HG03520 (cell line): ENCODE results near the gene NKX1-2.

Experiments used
- ATAC-seq: cut with Tn5 transposase; IDR thresholded peaks from one replicate; pipeline ENCODE4 v1.9.1; 2021; ENCODE audit warnings: mild to moderate bottlenecking, moderate library complexity; ENCODE audit not compliant: unreplicated experiment

NKX1-2 gene

DNA sequence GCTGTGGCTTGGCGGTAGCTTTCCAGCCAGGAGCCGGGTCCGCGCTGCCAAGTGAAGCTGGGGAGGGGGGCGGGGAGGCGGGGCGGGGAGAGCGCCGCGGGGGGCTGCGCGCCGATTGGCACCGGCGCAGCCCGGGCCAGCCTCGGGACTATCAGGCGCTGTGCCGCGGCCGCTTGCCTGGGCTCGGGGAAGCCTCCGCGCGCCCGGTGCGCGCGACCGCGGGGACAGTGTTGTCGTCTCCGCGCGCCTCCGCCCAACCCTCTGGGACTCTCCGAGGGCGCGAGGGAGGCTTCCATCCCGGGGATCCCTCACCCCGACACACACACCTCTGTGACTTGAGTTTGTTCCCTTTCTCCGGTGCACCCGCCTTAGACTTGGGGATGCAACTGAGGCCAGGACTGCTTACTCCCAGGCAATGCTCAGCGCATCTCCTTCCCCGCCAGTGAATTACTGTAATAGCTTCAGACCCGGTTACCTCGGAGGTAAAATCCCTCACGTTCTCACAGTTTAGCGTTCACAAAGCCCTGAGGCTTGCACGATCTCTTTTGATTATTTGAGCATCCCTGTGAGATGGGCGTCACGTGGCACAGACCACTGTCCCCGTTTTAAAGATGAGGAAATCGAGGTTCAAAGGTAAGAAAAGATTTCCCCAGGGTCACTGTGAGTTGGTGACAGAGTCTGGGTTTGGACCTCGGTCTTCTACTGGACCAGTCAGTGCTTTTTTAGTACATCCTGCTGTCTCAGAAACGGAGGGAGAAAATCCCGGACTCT is at the start of gene NKX1-2:
Gene NKX1-2, minus strand, starts transcription at position 24 of the 771 bp plus-strand sequence. CDS start 92 bp downstream, outside the sequence.
- ATAC-seq: no peak

DNA sequence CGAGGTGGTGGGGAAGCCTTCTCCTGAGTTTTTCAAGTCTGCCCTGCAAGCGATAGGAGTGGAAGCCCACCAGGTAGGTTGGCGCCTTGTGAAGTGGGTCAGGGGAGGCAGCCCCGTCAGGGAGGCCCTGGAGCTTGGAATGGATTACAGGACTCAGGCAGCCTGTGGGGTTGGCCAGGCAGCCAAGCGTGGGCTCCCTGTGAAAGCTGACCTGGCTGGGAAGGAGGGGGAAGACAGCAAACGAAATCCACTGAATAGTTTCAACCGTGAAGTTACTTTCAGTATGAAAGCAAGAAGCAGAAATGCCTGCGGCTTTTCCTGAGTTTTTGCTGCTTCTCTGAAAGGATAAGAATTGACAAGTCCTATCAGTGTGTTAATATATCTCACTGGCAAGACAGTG is 48.2 kb upstream of the NKX1-2 start:
- ATAC-seq: no peak

DNA sequence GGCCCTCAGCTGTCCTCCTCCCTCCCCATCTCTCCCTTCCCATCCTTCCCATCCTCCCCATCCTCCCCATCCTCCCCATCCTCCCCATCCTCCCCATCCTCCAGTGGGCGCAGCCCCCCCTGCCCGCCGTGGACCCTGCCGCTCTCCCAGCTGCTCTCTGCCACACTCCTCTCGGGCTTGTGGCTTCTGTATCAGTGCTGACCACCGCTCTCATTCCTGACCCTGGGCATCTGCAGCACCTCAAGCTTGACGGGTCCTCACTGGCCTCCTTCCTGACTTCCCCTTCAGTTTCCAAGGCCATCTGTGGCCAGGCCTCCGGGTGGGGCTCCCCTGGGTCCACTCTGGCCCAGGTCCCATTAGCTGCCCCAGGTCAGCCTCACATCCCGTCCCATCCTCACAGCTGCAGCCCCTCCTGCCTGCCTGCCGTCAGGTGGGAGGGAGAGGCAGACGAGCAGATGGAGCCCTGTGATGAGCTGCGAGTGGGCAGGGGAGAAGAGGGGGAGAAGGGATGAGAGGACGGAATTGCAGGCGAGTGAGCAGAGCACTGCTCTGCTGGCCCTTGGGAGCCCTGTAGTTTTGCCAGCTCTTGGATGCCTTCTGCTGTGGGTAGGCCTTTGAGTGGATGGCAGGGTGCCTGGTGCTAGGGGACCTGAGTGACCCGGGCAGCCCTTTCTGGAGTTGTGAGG is 47.5 kb upstream of the NKX1-2 start:
- no peak for ATAC-seq

DNA sequence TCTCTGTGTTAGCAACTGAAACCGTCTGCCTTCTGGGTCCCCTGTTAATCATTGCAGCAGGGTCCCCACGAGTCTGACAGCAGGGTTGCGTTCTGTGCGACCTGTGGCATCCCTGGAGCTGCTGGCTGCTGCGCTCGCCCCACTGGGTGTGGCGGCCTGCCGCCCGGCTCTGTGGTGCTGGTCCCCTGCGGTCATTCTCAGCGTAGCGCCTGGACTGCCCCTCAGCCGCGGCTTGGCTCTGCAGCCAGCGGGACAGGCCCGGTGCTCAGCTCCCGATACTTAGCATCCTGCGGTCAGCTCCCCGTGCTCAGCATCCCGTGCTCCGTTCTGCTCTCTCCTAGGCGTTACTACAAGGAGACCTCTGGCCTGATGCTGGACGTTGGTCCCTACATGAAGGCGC is 46.8 kb upstream of the NKX1-2 start:
- ATAC-seq: no peak

DNA sequence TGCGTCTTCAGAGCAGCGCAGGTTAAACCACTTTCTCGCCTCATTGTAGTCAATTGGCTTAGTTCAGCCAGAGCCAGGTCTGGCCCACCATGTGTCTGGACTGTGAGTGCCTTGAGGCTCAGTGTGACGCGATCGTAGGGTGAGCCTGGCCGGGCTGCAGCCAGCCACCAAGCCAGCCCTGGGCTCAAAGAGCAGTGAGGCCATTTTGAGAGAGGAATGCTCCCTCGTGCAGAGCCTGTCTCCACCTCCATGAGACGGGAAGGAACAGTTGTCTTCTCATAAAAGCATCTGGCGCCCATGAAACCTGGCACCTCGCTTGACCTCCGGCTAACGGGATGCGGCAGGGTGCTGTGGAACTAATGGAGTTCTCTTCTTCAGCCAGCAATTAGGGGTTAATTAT is 46.3 kb upstream of the NKX1-2 start:
- ATAC-seq: no peak

DNA sequence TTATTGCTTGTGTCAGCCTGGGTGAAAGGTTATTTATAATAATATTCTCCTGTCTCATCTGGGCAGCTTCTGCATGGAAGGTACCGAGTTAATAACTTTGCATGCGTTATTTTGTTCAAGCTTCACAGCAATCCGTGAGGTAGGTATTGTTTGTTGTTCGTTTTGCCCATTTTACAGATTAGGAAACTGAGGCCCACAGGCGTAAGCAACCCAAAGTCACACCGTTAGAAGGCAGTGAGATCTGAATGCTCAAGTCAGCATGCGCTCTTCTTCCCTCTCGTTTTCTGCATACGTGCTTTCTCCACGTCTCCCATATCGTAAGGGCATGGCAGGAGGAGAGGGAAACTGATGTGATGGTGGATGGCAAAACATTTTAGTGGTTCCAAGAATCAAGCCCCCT is 45.9 kb upstream of the NKX1-2 start:
- no peak for ATAC-seq

DNA sequence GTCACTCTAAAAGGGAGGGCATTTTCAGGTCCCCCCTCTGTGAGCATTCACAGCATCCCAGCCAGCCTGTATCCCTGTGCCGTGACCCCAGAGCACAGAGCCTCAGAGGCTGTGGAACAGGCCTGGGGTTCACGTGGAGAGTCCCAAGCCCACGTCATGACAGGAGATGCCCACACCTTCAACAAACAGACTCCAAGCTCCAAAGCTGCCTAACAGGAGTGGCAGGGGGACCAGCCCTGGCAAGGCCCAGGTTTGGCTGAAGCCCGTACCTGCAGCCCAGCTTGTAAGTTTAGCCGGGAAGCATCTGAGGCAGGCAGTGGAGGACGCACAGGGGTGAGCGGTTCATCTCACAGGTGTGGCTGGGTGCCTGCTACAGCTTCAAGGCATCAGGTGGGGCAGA is 45.3 kb upstream of the NKX1-2 start:
- ATAC-seq: no peak

DNA sequence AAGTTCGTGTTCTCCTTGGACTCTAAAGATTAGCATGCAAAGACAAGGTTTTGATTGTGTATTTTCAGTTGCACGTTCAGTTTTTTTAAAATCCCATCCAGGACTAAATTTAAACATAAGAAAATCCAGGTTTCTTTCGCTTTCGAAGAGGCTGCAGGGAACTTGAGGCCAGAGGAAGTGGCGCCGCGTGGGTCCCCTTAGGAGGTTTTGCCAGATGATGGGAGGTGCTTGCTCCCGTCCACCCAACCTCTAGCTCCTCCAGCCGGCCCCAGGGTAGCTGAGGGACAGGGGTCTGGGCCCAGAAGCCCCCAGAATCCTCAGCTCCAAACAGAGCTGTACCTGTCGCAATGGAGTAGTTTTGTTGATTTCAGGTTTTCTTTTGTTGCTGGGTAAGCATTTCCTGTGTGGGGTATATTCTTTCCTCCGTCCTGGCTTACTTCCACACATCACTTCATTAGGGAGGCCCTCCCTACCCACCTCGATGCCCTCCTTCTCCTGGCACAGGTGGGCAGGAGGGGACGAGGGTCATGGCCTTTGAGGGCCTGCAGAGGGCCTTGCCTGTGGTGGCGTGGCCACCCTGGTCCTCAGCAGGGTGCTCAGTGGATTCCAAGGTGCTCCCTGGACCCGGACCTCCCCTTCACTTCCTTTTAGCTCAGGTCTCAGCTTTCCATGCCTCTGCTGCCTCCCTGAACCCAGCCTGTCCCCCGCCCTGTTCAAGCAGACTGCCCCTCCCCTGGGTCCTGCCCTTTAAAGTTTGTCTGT is 44.4 kb upstream of the NKX1-2 start:
- ATAC-seq: no peak

DNA sequence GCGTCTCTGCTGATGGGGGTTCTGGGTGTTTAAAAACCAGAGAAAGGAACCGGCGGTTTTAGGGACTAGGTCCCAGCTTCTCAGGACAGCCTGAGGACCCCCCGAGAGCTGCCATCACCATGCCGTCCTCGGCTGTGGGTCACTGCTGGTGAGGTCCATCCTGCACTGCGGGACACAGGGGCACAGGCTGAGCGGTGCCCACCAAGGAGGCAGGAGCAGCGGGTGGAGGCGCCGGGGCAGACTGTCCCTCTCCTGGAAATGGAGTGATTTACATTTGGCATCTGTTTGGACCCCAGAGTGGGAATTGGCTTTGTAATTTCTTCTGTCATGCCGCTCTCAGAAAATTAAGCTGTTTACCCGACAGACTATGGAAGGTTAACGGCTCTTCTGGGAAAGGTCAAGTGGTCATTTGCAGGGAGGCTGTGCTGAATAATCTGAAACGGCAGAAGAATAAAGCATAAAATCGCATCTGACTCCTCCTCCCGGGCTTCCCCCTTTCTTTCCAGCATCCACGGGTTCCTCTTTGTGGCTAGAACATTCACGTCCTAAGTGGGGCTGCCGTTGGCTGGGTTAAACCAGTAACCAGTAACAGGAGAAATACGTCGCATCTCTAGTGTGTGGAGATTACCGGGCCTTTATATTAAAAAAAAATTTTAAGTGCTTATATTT is 43.5 kb upstream of the NKX1-2 start:
- no peak for ATAC-seq

DNA sequence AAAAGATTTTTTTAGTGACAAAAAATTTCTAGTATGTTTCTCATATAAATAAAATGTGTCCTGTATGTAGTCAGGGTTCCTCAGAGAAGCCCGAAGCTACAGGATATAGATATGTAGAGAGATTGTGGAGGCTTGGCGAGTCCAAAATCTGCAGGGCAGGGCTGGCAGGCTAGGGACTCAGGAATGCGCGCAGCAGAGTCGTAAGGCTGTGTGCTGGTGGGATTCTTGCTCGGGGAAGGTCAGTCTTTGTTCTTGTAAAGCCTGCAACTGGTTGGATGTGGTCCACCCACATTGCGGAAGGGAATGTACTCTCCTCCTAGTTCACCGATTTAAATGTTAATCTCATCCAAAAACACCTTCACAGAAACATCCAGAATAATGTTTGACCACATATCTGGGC is 42.4 kb upstream of the NKX1-2 start:
- no peak for ATAC-seq

DNA sequence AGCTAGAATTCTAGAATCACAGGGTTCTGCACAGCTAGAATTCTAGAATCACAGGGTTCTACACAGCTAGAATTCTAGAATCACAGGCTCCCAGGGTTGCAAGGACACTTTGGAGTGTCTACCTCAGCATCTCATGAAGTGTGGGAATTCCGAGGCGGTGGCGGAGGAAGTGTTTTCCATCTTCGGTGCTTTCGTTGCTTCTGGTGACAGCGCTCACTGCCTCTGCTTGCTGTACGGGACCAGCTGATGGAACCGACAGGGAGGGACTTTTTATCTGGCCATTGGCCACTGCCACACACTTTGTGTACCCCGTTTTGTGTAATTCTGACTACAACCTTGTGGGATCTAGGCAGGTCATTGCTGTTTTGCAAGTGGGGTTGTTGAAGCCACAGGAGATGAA is 41.3 kb upstream of the NKX1-2 start:
- no peak for ATAC-seq

DNA sequence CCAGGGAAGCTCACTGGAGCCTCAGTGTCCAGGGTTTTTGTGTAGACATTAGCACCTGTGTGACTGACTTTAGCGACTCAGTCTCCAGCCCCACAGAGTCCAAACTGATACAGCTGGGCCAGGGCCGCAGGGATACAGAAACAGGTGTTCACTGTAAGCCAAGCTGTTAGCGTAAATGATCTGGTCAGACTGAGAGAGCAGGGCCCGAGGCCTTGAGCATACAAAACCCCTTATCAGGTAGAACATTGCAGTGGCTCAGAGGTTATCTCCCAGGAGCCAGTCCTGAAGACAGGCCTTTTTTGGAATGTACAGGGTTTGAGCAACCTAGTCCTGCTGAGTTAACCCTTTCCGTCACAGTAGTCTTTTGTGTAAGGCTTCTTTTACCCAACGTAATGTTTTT is 36.8 kb upstream of the NKX1-2 start:
- ATAC-seq: no peak

DNA sequence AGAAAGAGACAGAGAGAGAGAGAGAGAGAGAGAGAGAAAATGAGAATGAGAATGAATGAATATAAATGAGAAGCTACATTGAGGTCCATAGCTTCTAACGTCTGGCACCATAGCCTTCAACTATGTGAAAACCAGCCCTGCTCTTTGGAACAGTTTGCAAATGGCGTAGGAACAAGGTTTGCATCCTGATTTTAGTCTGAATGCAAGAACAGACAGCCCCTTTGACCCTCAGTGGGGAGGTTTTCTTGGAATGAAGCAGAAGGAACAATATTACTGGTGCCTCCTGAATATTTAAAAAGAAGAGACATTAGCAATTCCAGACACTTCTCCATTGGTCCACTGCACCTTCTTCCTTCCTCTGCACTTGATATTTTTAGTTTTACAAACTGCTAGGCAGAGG is 34.8 kb upstream of the NKX1-2 start:
- no peak for ATAC-seq

DNA sequence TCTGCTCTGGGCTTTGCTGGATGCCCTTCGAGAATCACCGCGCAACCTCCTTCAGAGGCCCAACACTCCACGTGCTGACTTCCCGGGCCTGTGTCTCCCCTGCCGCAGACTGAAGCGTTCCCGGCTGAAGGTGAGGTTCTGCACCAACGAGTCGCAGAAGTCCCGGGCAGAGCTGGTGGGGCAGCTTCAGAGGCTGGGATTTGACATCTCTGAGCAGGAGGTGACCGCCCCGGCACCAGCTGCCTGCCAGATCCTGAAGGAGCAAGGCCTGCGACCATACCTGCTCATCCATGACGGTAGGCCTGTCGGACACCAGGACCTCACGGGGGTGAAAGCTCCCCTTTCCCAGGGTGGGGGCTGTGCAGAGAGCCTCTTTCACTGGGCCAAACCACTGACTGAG is 34.2 kb upstream of the NKX1-2 start:
- no peak for ATAC-seq

DNA sequence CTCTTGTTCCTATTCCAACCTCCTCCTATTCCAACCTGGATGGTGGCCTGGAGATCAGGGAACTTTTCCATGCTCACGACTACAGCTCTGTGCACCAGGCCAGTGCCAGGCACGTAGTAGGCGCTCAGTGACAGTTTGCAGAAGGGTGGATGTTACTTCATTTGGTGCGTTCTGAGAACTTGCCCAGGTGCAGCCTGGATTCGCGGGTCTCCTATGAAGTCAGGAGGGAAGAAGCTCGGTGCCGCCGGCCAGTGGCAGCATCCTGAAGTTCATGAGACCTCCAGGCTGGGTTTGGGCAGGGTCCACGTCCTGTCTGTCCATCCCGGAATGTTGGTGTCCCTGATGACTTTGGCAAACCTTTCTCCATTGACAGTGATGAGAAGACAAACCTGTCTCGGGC is 33.0 kb upstream of the NKX1-2 start:
- ATAC-seq: no peak

DNA sequence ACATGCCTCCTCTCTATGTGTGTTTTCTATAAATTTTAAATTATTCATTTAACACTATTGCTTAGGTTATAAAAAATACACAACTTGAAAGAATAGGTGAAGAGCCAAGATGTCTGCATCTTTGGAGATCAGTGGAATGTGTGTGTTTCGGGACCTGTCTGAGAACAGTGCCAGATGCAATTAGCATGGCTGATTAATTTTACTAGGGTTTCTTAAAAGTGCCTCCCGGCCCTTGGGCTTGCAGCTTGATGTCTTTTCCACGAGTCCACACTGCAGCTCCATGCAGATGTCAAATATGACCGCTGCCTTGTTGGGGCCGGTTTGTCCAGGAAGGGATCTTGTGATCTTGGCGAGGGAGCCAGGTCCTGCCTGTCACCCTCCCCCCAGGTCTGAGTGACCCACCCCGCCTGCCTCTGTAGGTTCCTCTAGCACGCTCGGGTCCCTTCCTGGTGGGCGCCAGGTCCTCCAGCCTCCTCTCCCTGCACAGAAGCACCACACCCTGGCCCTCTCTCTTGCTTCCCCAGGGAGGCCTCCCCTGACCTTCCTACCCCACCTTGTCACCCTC is 32.5 kb upstream of the NKX1-2 start:
- ATAC-seq: no peak

DNA sequence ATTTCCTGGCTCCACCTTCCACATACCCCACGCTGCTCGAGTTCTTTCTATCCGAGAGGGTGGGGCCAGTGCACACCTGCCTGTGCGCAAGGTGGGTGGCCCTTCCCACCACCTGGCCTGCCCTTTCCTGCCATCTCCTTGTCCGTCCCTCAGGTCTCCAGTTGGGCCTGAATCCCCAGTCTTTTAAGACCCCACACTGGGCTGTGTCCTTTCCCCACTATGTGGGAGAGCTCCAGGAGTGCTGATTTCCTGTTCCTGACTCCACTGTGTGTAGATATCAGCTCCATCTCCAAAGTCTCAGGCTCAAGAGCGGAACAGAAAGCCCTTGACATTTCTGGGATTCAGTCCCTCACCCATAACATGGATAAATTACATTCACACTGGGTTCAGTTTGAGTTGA is 31.9 kb upstream of the NKX1-2 start:
- ATAC-seq: no peak

DNA sequence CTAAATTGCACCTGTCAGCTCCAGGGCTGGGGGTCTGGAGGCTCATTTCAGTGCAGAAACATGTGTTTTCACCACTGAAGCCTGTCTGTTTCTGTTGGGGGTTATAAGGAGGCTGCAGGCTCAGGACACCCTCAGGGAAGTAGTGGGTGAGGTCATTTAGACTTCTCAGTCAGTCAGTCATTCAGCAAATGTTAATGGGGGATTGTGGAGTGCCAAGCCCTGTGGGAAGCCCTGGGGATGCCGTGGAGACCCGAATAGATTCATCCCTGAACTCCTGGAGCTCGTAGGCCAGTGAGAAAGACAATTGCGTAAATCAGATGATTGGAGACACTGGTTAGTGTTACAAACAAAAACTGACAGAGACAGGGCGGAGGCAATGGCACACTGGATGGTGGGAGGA is 31.0 kb upstream of the NKX1-2 start:
- ATAC-seq: no peak

DNA sequence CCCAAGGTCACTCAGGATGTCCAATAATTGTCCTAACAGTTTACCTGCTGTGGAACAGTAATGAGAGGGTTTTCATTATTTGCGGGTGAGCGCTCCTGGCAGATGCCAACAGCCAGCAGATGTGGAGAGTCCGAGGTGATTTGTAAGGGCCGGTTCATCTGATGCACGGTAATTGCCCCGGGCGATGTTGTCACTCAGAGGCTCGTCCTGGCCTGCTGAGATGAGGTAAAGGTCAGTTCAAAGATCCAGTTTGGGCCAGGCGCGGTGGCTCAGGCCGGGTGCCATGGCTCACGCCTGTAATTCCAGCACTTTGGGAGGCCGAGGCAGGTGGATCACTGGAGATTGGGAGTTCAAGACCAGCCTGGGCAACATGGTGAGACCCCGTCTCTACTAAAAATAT is 28.7 kb upstream of the NKX1-2 start:
- no peak for ATAC-seq

DNA sequence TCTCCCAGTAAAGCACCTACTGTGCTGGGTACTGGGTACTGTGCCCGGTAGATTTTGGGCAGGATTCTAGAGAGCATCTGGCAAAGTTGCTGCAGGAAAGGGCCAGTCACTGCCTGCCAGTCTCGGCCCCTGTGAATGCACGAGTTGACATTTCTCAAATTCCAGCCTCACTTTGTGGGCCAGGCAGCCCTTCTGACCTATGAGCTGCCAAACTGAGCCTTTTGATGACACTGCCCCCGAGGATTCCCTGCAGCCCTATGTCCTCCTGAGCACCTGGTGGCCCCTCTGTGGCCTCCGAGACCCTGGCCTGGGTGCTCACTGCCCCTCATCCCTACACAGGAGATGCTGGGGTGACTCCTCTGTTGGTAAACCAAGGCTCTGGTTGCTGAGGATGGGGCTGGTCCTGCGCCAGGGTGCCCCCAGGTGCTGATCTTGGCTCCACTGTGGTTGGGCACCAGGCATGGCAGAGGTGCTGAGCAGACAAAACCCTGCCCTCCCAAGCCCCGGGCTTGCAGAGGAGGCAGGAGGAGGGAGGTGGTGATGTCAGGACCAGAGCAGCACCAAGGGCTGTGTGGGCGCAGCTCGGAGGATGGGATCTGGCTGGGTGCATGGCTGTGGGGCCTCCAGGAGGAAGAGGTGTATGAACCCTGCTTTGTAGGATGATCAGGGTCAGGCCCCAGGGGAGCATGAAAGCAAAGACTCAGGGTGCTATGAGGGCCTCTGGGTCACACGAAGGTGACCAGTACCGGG is 28.0 kb upstream of the NKX1-2 start:
- ATAC-seq: no peak
